ENCODE data around the gene COL15A1. TPM values are rescaled to one million over a fixed set of nuclear protein-coding genes. Genes with fewer than 3 reads are reported as not detected.

The COL15A1 gene
- total and polyA plus RNA-seq, 2 of the 8 experiments (the other 6 are each of a cell fraction or from before 2014, with no cell fraction given) = 0.12 to 0.15 TPM

DNA sequence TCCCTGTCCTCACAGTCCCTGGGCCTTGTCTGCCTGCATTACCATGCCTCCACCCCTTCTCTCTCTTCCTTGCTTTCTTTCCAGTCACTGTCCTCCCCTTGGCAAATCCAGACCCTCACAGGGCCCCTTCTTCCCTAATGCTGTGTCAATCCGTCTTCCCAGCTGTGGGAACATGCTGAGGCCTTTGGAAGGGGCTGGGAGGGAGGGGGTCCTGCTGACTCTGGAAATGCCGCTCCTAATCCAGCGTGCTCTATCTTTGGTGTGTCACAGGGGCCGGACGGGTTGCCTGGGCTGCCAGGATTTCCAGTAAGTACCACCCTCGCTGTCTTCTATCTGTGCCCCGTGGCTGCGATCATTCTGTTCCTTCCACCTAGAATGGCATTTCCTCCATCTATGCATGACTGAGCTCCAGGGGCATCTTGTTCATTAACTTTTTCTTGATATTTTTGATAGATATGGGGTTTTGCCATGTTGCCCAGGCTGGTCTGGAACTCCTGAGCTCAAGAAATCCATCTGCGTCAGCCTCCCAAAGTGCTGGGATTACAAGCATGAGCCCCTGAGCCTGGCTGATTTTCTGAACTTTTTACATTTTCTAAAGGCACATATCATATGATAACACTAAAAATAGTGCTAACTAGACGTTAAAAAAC lies 96.7 kb downstream of the COL15A1 start (continued):
- no peak for TF ChIP-seq HDAC6 (IDR thresholded peaks at IDR 0.05; ENCODE audit: low read depth, low read length)
- TF ChIP-seq TAF7 (optimal IDR thresholded peaks at IDR 0.05; ENCODE audit: borderline replicate concordance, low read depth, low read length) = no peak
- no peak for TF ChIP-seq TEAD4 (IDR thresholded peaks at IDR 0.05; ENCODE audit: low read depth, low read length)
- TF ChIP-seq, protein P1, sequence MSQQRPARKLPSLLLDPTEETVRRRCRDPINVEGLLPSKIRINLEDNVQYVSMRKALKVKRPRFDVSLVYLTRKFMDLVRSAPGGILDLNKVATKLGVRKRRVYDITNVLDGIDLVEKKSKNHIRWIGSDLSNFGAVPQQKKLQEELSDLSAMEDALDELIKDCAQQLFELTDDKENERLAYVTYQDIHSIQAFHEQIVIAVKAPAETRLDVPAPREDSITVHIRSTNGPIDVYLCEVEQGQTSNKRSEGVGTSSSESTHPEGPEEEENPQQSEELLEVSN (IDR thresholded peaks at IDR 0.05) = no peak

Data from H1 (cell line).